Esophagus muscularis mucosa (tissue), 3 donors: ENCODE data around the gene CACNA2D2.

ENCODE experiments used
- CTCF ChIP-seq, 3 experiments: fragments of 200-600 bp in 2 of 3; fragments of 450-650 bp in 1 of 3; sonication (generic) in 2 of 3; IDR thresholded peaks; one replicate each; pipeline ENCODE4 v1.5.1; 2017 to 2019; ENCODE audit warnings: antibody characterized with exemption in 3 of 3, mild to moderate bottlenecking in 2 of 3, moderate library complexity in 1 of 3
- POLR2A ChIP-seq: fragments of 450-650 bp; IDR thresholded peaks from one replicate; pipeline ENCODE4 v1.6.1; 2017; ENCODE audit warnings: antibody characterized with exemption, moderate library complexity, mild to moderate bottlenecking, low read depth
- POLR2AphosphoS5 ChIP-seq, 2 donors: sonication (generic); formaldehyde crosslinking; IDR thresholded peaks; one replicate each; pipeline ENCODE4 v1.6.1; 2017; ENCODE audit warnings: antibody characterized with exemption in 2 of 2

DNA sequence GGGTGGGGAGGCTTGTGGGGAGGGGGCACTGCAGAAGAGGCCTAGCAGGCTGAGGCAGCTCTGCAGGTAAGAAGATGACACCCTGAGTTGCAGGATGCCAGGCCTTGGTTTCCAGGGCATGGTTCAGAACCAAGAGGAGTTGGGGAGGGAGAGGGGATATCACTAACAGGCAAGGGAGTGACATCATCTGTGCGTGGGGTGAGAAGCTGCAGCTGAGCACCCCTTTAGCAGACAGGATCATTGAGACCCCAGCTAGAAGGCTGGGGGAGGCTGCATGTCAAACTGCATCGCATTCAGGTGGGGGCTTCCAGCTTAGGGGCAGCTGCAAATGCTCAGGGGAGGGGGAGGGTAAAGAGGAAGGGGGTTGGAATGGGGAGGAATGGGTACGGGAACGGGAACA lies 23.0 kb downstream of the CACNA2D2 start:
- TF ChIP-seq CTCF (IDR thresholded peaks at IDR 0.05) (no peak), POLR2AphosphoS5 (IDR thresholded peaks at IDR 0.05) (no peak), POLR2A (no peak)
